Measurements from ENCODE around the gene ANKZF1. TPM values are rescaled to one million over a fixed set of nuclear protein-coding genes. Genes with fewer than 3 reads are reported as not detected.

ANKZF1 gene
- polyA plus RNA-seq, 1 of the 3 experiments (the other 2 are of a cell fraction) = 22.3 TPM

DNA sequence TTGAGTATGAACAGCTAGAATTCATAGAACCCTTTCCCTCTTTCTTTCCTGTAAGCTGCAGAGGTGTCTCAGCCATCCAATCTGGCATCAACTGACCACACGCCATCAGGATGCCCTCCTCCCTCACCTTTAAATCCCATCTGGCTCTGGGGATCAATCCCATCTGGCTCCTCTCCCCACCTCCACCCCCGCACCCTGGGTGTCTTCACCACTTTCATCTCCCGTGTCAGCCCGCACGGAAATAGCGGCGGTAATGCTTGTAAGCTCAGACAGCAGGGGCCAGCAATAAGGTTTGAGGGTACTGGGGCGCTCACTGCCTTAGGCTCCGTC lies 22.9 kb downstream of the ANKZF1 start:
- ChIA-PET CTCF (interaction anchor here (0.7 to 5.5 kb wide), 8 partner anchors 9 to 81 kb away, joined by 3 to 44 read pairs (median 3); no protein-coding TSS in a partner anchor), POLR2A (no interaction called here)
- H4K20me1 ChIP-seq (ENCODE audit: insufficient read depth) = no peaks in the 10 kb centered on the region
- peaks cover 0 to 9% of the 10 kb centered on the region in 2 experiments for H3K36me3 ChIP-seq (replicated peaks in 1 of 2; ENCODE audit: control insufficient read depth in 1 of 2, insufficient read depth in 2 of 2, low read length in 1 of 2)
- H3K27me3 ChIP-seq (ENCODE audit: insufficient read depth) = peaks cover 31% of the 10 kb centered on the region
- H3K4me3 ChIP-seq (ENCODE audit: low read depth in 2 of 2, low read length in 1 of 2) = no peak overlapping the region
- H3F3A ChIP-seq (replicated peaks; ENCODE audit: insufficient read depth) = peaks cover 19% of the 10 kb centered on the region
- H3K27ac ChIP-seq (ENCODE audit: low read depth in 2 of 2, low read length in 1 of 2) = no peak overlapping the region
- no peak for TF ChIP-seq SIN3A (IDR thresholded peaks at IDR 0.05; ENCODE audit: borderline replicate concordance, low read depth, low read length)
- TF ChIP-seq, protein P1, sequence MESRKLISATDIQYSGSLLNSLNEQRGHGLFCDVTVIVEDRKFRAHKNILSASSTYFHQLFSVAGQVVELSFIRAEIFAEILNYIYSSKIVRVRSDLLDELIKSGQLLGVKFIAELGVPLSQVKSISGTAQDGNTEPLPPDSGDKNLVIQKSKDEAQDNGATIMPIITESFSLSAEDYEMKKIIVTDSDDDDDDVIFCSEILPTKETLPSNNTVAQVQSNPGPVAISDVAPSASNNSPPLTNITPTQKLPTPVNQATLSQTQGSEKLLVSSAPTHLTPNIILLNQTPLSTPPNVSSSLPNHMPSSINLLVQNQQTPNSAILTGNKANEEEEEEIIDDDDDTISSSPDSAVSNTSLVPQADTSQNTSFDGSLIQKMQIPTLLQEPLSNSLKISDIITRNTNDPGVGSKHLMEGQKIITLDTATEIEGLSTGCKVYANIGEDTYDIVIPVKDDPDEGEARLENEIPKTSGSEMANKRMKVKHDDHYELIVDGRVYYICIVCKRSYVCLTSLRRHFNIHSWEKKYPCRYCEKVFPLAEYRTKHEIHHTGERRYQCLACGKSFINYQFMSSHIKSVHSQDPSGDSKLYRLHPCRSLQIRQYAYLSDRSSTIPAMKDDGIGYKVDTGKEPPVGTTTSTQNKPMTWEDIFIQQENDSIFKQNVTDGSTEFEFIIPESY (IDR thresholded peaks at IDR 0.05; ENCODE audit: borderline replicate concordance, low read depth) = no peak
- TF ChIP-seq FOXJ3 (CRISPR knock-in tag; IDR thresholded peaks at IDR 0.05) = no peak
- TF ChIP-seq RAD21 (IDR thresholded peaks at IDR 0.05; ENCODE audit: low read length) = no peak
- no peak for TF ChIP-seq EP300 (IDR thresholded peaks at IDR 0.05; ENCODE audit: borderline replicate concordance in 1 of 2, low read depth in 1 of 2, low read length in 1 of 2)
- TF ChIP-seq NFIC (IDR thresholded peaks at IDR 0.05; ENCODE audit: borderline replicate concordance) = no peak
- no peak for TF ChIP-seq RXRA (IDR thresholded peaks at IDR 0.05; ENCODE audit: borderline replicate concordance, low read depth)
- TF ChIP-seq POLR2AphosphoS5 (IDR thresholded peaks at IDR 0.05; ENCODE audit: low read depth, low read length) = no peak
- TF ChIP-seq FOXM1 (IDR thresholded peaks at IDR 0.05; ENCODE audit: low read depth) = no peak
- no peak for TF ChIP-seq SMC3 (IDR thresholded peaks at IDR 0.05; ENCODE audit: low read depth, low read length)
- no peak for TF ChIP-seq TEAD4 (IDR thresholded peaks at IDR 0.05; ENCODE audit: borderline replicate concordance, insufficient read depth)
- TF ChIP-seq, protein P2, sequence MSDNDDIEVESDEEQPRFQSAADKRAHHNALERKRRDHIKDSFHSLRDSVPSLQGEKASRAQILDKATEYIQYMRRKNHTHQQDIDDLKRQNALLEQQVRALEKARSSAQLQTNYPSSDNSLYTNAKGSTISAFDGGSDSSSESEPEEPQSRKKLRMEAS (IDR thresholded peaks at IDR 0.05; ENCODE audit: low read depth) = no peak
- no peak for TF ChIP-seq FOSL2 (IDR thresholded peaks at IDR 0.05; ENCODE audit: borderline replicate concordance, low read depth)
- TF ChIP-seq MEF2A (IDR thresholded peaks at IDR 0.05; ENCODE audit: borderline replicate concordance, low read depth) = no peak
- no peak for TF ChIP-seq ELF1 (IDR thresholded peaks at IDR 0.05)
- TF ChIP-seq CHD2 (IDR thresholded peaks at IDR 0.05; ENCODE audit: low read length, partially characterized antibody) = no peak
- no peak for TF ChIP-seq TAF1 (IDR thresholded peaks at IDR 0.05; ENCODE audit: borderline replicate concordance, low read depth, low read length)
- no peak for TF ChIP-seq JUND (IDR thresholded peaks at IDR 0.05)
- no peak for TF ChIP-seq NRF1 (IDR thresholded peaks at IDR 0.05; ENCODE audit: low read depth, low read length)
- DNase-seq = peak; percentile 43
- no peaks in the 10 kb centered on the region for H3K79me2 ChIP-seq (ENCODE audit: insufficient read depth)
- WGBS (ENCODE audit: low lambda C conversion rate) = 29% methylated on average over 7 of the region's 9 CpGs
- no peaks in the 10 kb centered on the region for H3K9me3 ChIP-seq
- peak overlapping the region; percentile 97; the same call in 1 of the 2 replicates for H3K4me2 ChIP-seq
- H2AFZ ChIP-seq (ENCODE audit: low read depth) = no peak overlapping the region
- peaks cover 19 to 21% of the 10 kb centered on the region in 2 experiments; a peak in 3 of 4 replicates for H3K4me1 ChIP-seq (ENCODE audit: control insufficient read depth in 1 of 2, insufficient read depth in 2 of 2, low read depth in 1 of 2, low read length in 1 of 2)
- no peaks in the 10 kb centered on the region for H3K9me2 ChIP-seq
- H3K9ac ChIP-seq = no peak overlapping the region

All from SK-N-SH (cell line).